ENCODE measurements around the gene ALDH1L1.

Gene ALDH1L1

GRCh38 chr3:126085841-126086240 lies 94.5 kb downstream of the ALDH1L1 start:
- no peak for TF ChIP-seq CTCF (IDR thresholded peaks at IDR 0.05; ENCODE audit: borderline replicate concordance, insufficient read depth, low read depth, low read length)
- H3K4me3 ChIP-seq (ENCODE audit: low read depth, low read length): no peak overlapping the region

DNA sequence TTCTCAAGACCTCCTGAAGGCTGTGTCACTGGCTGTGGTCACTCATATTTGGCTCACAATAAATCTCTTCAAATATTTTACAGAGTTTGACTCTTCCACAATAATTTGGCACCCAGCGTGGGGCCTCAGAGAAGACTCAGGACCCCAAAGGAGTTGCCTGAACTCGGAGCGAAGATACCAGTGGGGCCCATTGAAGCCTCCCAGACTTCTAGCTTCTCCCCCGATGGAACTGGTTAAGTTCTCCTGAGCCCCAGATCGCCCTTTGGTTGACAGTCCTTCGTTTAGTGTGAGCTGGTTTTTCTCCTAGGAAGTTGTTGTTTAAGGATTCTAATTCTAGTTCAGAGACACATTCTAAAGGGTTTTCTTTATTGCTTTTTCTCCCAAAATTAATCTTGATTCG lies 95.1 kb downstream of the ALDH1L1 start:
- H3K4me3 ChIP-seq (ENCODE audit: low read depth, low read length): no peak overlapping the region
- no peak for TF ChIP-seq CTCF (IDR thresholded peaks at IDR 0.05; ENCODE audit: borderline replicate concordance, insufficient read depth, low read depth, low read length)

DNA sequence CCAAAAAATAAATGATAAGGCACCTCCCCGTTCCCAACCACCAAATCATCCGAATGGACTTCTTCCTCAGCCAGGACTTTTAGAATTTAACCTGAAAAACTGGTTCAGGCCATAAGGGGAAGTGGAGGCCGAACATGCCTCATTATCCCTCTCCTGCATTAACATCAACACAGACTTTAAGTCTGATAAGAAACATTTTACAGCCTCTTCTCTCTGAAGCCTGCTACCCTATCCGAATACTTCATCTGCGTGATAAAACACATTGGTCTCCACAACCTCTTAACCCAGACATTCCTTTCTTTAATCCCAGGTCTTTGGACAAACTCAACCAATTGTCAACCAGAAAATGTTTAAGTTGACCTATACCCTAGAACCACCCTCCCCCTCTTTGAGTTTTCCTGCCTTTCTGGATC lies 95.6 kb downstream of the ALDH1L1 start:
- TF ChIP-seq CTCF (IDR thresholded peaks at IDR 0.05; ENCODE audit: borderline replicate concordance, insufficient read depth, low read depth, low read length): no peak
- no peak overlapping the region for H3K4me3 ChIP-seq (ENCODE audit: low read depth, low read length)

DNA sequence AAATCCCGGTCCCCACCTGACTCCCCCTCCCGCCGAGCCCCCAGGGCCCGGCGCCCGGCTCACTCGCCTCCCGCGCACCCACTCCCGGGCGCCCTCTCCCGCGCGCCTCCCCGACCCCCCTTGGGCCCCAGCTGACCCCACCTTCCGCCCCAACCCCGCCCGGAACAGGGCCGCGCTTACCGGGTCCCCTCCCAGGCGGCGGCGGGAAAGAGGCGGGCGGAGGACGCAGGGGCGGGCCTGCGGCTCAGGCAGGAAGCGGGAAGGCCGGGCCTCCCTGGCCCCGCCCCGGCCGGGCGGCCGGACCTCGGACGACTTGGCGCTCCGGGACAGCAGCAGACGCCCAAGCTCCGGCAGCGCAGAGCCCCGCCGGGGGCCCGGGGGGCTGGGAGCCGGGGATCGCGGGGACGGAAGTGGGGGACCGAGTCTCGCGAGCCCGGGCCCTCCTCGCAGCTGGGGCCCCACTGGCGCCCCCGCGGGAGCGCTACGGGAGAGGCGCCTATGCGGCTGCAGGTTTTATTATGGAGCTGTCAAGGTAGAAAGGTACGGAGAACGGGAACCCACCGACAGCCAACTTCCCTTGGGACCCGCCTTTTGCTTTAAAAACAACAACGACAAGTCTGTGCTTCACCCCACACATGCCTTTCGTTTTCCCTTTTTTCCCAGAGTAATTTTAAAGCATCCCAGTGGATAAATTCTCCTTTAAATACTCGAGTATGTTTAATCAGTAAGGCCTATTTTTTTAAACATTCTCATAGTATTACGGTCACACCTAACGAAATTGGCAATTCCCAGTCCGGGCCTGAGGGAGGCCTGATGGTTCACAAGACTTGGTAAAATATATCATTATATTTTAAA lies 96.2 kb downstream of the ALDH1L1 start, which contains the start of gene SLC41A3:
TSS of gene SLC41A3 (minus strand) at position 212 of the 855 bp plus-strand sequence. CDS start 15,905 bp downstream, outside the sequence.
- H3K4me3 ChIP-seq (ENCODE audit: low read depth, low read length): peak within 1 kb of the TSS; percentile 82
- TF ChIP-seq CTCF (IDR thresholded peaks at IDR 0.05; ENCODE audit: borderline replicate concordance, insufficient read depth, low read depth, low read length): peak; percentile 71

GRCh38 chr3:126083511-126083912 lies 96.9 kb downstream of the ALDH1L1 start:
- H3K4me3 ChIP-seq (ENCODE audit: low read depth, low read length): peak overlapping the region; percentile 82
- no peak for TF ChIP-seq CTCF (IDR thresholded peaks at IDR 0.05; ENCODE audit: borderline replicate concordance, insufficient read depth, low read depth, low read length)

GRCh38 chr3:126083138-126083445 lies 97.3 kb downstream of the ALDH1L1 start:
- no peak for TF ChIP-seq CTCF (IDR thresholded peaks at IDR 0.05; ENCODE audit: borderline replicate concordance, insufficient read depth, low read depth, low read length)
- peak overlapping the region; percentile 82 for H3K4me3 ChIP-seq (ENCODE audit: low read depth, low read length)
